Lower lobe of right lung (tissue), 2 donors: ENCODE results near the gene LRRC28. TPM values are rescaled to one million over a fixed set of nuclear protein-coding genes. Genes with fewer than 3 reads are reported as not detected.
"Not testable (repeated sequence)": the region's sequence is repeated elsewhere in the genome, so short reads cannot be mapped to it uniquely, and the experiment has no call there.

ENCODE experiments used
- ATAC-seq, 2 donors: fragments of 200-7000 bp; cut with Tn5 transposase; one replicate each; pipeline ENCODE4 v1.9.1; 2020 to 2022; ENCODE audit warnings: mild to moderate bottlenecking in 2 of 2, moderate library complexity in 2 of 2
- DNase-seq: peaks from one replicate; pipeline ENCODE4 v3.0.0-alpha.2; 2020
- H3K27ac ChIP-seq: fragments of 200-600 bp; one replicate; pipeline ENCODE4 v1.8.0; 2022
- H3K27me3 ChIP-seq: fragments of 200-600 bp; one replicate; pipeline ENCODE4 v1.8.0; 2022; ENCODE audit warnings: low read depth
- H3K36me3 ChIP-seq: fragments of 200-600 bp; one replicate; pipeline ENCODE4 v1.8.0; 2022; ENCODE audit warnings: mild to moderate bottlenecking
- H3K4me1 ChIP-seq: fragments of 200-600 bp; one replicate; pipeline ENCODE4 v1.8.0; 2022
- H3K4me3 ChIP-seq: fragments of 200-600 bp; one replicate; pipeline ENCODE4 v1.8.0; 2022; ENCODE audit warnings: mild to moderate bottlenecking
- H3K9me3 ChIP-seq: fragments of 200-600 bp; one replicate; pipeline ENCODE4 v1.8.0; 2022
- intact Hi-C: fragments of 100-400 bp; cut with DNase I; formaldehyde crosslinking; loops from one replicate; pipeline ENCODE4 v1.11.0; 2022
- total RNA-seq: library from RNA; stranded (reverse); fragmentation: NEBNext Ultra II Directional; extraction: Animal tissue kit (Norgen Biotek cat#: 25700); gene quantifications from one replicate; pipeline ENCODE4 v1.2.1, GENCODE V29; 2021
- TF ChIP-seq, protein P1 (sequence below): fragments of 200-600 bp; IDR thresholded peaks from one replicate; pipeline ENCODE4 v1.8.0; 2022; ENCODE audit warnings: antibody characterized with exemption, mild to moderate bottlenecking
- donor health status: DM: no; HTN: yes; CAD: no; lungs with severe emphysema.

LRRC28 gene
- total RNA-seq, 1 donor from 2014 or later = 23.8 TPM

DNA sequence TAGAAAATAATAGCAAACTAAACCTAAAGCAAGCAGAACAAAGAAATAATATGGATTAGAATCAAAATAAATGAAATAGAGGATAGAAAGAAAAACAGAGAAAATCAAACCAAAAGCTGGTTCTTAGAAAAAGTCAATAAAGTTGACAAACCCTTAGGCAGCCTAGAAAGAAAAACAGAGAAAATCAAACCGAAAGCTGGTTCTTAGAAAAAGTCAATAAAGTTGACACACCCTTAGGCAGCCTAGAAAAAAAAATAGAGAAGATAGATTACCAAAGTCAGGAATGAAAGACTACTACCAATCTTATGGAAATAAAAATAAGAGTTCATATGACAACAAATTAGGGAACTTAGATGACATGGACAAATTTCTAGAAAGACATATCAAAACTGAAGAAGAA is 142.4 kb downstream of the LRRC28 start:
- Histone ChIP-seq H3K4me3 (no peak overlapping the region), H3K9me3 (no peaks in the 10 kb centered on the region), H3K27ac (no peak overlapping the region), H3K36me3 (no peaks in the 10 kb centered on the region), H3K4me1 (no peaks in the 10 kb centered on the region), H3K27me3 (no peaks in the 10 kb centered on the region)
- intact Hi-C loops = no loop called here
- no peak for DNase-seq
- no peak for ATAC-seq
- TF ChIP-seq, protein P1, sequence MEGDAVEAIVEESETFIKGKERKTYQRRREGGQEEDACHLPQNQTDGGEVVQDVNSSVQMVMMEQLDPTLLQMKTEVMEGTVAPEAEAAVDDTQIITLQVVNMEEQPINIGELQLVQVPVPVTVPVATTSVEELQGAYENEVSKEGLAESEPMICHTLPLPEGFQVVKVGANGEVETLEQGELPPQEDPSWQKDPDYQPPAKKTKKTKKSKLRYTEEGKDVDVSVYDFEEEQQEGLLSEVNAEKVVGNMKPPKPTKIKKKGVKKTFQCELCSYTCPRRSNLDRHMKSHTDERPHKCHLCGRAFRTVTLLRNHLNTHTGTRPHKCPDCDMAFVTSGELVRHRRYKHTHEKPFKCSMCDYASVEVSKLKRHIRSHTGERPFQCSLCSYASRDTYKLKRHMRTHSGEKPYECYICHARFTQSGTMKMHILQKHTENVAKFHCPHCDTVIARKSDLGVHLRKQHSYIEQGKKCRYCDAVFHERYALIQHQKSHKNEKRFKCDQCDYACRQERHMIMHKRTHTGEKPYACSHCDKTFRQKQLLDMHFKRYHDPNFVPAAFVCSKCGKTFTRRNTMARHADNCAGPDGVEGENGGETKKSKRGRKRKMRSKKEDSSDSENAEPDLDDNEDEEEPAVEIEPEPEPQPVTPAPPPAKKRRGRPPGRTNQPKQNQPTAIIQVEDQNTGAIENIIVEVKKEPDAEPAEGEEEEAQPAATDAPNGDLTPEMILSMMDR = no peak

DNA sequence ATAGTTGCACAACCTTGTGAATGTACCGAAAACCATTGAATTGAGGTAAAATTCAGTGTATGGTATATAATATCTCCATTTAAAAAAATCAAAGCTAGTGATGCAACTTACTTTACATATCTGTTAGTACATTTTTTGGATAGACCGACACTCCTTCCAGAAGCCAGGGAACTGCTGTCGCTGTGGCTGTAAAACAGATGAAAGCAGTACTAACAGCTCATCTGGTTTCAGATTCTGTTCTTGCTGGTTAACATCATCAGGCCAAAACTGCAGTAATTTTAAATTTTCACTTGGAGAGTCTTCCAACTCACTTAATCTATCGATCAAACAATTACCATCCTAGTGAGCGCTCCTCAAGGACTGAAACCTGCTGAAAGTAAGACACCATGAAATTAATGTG is 145.1 kb downstream of the LRRC28 start:
- H3K27me3 ChIP-seq = no peaks in the 10 kb centered on the region
- no peak overlapping the region for H3K4me3 ChIP-seq
- H3K36me3 ChIP-seq = no peaks in the 10 kb centered on the region
- TF ChIP-seq, protein P1 = no peak
- intact Hi-C loops = no loop called here
- no peak overlapping the region for H3K27ac ChIP-seq
- no peaks in the 10 kb centered on the region for H3K9me3 ChIP-seq
- peaks cover 7% of the 10 kb centered on the region for H3K4me1 ChIP-seq
- ATAC-seq (no peak), DNase-seq (no peak)

DNA sequence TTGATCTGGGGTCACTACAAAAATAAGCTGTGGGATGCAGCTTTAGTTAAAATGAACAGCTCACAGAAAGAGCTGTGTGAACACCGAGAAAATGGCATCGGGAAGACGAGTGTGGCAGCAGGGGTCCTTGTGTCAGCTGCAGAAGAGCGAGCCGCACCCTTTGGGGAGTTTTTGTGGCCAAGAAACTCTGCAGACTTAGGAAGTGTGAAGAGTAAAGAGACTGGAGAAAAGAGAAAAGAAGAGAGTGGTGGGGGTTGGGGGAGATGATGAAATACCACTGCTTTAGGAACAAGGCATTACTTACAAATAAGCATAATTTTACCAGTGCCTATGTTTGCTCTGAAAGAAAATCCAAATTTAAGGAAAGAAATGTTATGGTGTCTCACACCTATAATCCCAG is 147.8 kb downstream of the LRRC28 start:
- no peak for ATAC-seq
- Histone ChIP-seq H3K4me1 (peaks cover 20% of the 10 kb centered on the region), H3K4me3 (no peak overlapping the region), H3K9me3 (no peaks in the 10 kb centered on the region), H3K27me3 (no peaks in the 10 kb centered on the region), H3K27ac (no peak overlapping the region), H3K36me3 (no peaks in the 10 kb centered on the region)
- TF ChIP-seq, protein P1 = no peak
- DNase-seq = no peak
- intact Hi-C loops = no loop called here

DNA sequence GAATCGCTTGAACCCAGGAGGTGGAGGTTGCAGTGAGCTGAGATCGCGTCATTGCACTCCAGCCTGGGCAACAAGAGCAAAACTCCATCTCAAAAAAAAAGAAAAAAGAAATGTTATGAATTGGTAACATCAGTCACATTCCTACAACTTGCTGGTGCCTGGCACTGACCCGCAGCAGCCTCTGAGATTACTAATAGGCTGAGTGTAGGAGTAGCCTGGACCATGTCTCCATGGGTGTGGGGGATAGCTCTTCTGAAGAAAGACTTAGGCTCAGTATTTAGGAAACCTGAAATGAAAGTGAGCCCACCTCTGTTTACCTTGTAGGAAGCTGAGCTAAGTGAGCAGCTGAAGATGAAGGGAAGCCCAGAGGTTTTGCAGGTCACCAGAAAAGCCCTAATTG is 148.3 kb downstream of the LRRC28 start:
- no peaks in the 10 kb centered on the region for H3K27me3 ChIP-seq
- peak overlapping the region; percentile 13 for H3K27ac ChIP-seq
- no peaks in the 10 kb centered on the region for H3K9me3 ChIP-seq
- TF ChIP-seq, protein P1 = no peak
- intact Hi-C loops = no loop called here
- H3K4me3 ChIP-seq = no peak overlapping the region
- ATAC-seq = no peak
- H3K4me1 ChIP-seq = peaks cover 20% of the 10 kb centered on the region
- no peak for DNase-seq
- H3K36me3 ChIP-seq = no peaks in the 10 kb centered on the region

DNA sequence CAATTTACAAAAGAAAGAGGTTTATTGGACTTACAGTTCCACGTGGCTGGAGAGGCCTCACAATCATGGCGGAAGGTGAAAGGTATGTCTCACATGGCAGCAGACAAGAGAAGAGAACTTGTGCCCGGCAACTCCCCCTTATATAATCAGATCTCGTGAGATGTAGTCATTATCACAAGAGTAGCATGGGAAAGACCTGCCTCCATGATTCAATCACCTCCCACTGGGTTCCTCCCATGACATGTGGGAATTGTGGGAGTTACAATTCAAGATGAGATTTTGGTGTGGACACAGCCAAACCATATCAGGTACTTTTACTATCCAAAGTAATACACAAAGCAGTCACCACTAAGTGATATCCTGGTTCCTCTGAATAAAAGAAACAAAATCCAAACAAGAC is 149.9 kb downstream of the LRRC28 start:
- H3K4me3 ChIP-seq, ATAC-seq, H3K36me3 ChIP-seq, H3K27me3 ChIP-seq, DNase-seq, intact Hi-C loops, H3K9me3 ChIP-seq: not testable (repeated sequence)
- H3K4me1 ChIP-seq = peaks cover 20% of the 10 kb centered on the region
- peak overlapping the region; percentile 47 for H3K27ac ChIP-seq

DNA sequence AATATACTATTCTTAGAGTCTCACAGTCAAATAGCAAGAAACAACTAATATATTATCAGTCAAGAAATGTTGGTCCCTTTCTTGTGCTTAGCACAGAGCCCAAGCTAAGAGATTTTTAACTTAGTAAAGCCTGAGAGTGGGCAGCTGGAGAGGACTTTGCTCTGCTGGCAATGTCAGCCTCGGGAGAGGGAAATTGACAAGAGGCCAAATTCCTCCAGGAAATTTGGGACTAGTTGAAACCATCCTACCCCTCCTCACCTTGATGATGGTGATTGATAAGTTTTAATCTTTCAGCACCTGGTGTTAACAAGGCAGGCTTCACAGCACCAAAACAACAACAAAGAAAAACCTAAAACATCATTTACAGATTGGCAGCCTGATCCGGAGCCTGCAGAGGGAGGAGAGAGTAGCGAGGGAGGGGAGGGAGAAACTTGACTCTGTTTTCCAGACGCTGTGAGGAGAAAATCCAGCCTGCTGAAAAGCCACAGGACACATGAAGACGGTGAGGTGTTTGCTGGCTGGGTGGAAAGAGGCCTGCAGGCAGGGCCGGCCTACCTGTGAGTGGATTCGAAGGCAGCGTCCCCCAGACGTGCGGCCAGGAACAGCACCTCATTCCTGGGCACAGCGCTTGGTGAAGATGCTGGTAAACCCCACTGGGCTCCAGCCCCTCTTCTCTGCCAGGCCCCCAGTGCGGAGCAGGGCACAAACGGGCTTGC is 150.9 kb downstream of the LRRC28 start:
- Histone ChIP-seq H3K36me3 (no peaks in the 10 kb centered on the region), H3K27me3 (no peaks in the 10 kb centered on the region), H3K9me3 (no peaks in the 10 kb centered on the region), H3K4me1 (peaks cover 20% of the 10 kb centered on the region), H3K4me3 (no peak overlapping the region), H3K27ac (peak overlapping the region; percentile 47)
- TF ChIP-seq, protein P1 = no peak
- ATAC-seq = no peak
- intact Hi-C loops = no loop called here
- no peak for DNase-seq
